GF-D8 (cell line): ENCODE data around the gene IFITM10.

Experiments used
- DNase-seq: peaks from one replicate; lab custom pipeline; 2025; lab: John Stamatoyannopoulos, UW

IFITM10 gene

DNA sequence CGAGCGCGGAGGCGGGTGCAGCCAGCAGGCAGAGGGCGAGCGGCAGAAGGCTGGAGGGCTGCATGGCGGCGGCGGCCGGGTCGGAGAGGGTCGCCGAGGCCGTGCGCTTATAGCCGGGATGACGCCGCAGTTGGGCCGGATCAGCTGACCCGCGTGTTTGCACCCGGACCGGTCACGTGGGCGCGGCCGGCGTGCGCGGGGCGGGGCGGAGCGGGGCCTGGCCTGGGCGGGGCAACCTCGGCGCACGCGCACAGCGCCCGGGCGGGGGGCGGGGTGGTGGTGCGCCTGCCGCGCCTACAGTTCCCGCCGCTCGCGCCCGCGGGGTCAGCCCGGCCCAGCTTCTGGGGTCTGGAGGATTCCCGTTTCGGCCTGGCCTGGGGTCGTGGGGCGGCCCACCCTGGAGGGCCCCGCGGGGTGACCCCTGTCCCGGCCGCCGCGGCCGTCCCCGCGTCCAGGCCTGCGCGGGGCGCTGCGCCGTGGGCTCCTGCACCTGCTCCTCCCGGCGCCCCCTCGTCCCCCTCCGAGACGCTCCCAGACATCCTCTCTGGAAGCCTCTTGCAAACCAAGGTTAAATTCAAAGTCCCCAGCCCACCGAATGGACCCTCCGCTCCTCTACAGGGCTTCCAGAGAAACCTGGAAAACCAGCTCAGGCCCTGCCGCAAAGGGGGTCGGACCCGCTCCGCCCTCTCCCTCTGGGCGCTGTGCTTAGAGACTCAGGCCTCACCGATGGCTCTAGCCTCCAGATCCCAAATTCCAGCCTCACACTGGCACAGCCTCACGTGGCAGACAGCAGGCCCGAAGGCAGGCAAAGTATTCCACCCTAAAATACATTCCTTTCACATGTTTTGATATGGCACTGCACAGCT, 13.6 kb upstream of the IFITM10 start, which contains the start of gene CTSD:
Gene CTSD, minus strand, starts transcription at position 132 of the 866 bp plus-strand sequence. Its CDS starts 68 bp downstream, at position 64.
- DNase-seq, result peak; percentile 2

DNA sequence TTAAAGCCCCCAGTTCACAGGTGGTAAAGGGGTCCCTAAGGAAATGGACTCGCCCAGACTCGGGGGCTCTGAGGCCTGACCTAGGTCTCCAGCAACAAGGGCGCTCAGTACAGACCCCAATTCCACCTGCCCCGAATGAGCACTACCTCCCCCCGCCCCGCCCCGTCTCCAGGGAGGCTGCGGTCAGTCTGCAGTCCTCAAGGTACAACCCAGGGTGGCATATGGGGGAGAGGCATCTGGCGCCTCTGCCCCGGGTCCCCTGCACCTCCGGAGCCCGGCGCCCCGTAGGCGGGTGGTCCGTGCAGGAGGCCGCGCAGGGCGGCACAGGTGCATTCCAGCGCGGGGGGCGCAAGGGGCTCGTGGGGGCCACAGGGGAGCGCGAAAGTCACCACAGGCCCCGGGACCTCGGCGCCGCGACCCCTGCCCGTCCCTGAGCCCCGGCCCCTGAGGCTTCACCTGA, 13.0 kb upstream of the IFITM10 start:
- DNase-seq, result no peak

GRCh38 chr11:1762537-1763302, 12.3 kb upstream of the IFITM10 start:
- DNase-seq, result peak; percentile 17

GRCh38 chr11:1761857-1762536, 11.6 kb upstream of the IFITM10 start:
- no peak for DNase-seq

GRCh38 chr11:1761110-1761856, 10.9 kb upstream of the IFITM10 start:
- no peak for DNase-seq

DNA sequence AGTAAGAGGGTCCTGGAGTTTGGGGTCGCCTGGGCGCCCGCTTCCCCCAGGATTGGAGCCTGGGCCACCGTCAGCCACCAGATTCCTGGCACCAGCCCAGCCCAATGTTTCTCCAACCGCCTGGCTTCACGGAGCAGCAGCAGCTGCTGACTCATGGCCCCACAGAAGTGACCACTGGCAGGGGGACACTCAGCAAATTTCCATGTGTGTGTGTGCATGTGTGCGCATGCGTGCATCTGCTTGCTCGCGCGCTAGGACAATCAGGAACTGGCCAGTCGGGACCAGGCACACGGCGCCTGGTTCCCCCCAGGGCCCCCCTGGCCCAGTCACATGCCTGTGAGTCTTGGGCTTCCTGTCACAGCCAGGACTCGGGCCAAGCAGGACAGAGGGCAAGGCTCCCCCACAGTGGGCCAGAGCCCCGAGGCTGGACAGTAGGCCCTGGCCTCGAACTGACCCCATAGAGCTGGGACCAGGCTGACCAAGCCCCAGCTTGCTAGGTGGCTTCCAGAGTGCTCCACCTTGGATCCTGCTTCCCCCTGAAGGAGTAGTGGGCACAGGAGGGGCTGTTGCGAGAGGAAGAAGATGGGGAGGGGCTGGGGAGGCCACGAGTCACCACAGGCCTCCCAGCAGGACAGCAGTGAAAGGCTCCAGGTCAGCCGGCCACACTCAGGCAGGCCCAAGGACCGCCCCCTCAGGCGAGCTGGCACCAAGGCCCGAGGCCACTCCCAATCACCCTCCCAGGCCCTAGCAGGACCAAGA, 10.1 kb upstream of the IFITM10 start:
- no peak for DNase-seq

GRCh38 chr11:1759851-1760220, 9.4 kb upstream of the IFITM10 start:
- no peak for DNase-seq

DNA sequence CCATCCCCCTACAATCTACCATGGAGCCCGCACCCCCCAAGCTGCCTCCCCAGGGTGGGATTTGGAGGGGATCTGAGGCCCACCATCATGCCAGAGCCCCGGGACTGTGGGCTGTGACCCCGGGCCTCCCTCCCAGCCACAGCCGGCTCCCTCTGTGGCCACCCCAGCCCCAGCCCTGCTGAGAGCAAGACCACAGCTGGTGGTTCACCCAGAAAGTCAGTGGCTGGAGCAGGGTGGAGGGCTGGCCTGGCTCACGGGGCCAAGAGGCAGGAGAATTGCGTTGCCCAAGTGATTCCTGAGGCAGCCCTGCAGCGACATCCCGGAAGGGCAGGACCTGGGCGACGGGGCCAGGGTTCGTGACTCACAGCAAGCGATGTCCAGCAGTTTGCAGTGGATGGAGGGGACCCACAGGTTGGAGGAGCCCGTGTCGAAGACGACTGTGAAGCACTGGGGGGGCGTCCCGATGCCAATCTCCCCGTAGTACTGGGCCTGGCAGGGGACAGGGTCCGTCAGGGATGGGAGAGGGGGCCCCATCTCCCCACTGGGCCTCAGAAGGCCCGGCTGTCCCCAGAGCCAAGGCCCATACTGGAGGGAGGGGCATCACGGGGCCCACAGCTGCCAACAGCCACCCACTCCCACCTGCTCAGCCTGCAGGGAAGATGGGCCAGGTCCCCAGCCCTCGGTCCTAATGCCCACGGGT, 8.9 kb upstream of the IFITM10 start:
- DNase-seq, result no peak

DNA sequence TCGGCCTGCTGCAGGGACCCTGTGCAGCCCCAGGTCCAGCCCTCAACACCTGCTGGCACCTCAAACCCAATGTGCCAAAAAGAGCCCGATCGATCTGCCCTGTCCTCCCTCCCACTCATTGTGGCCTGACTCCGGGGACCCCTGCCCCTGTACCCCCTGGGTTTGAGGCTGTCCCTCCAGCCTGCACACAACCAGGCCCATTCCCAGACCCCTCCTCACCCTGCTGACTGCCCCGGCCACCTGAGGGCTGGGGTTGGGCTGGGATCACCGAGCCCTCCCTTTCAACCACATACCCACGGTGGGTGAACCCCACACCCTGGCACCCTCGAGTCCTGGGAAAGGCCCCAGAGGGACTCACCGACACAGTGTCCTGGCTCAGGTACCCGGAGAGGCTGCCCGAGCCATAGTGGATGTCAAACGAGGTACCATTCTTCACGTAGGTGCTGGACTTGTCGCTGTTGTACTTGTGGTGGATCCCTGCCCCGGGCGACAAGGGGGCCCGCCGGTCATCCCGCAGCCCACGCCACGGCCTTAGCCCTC, 8.3 kb upstream of the IFITM10 start:
- no peak for DNase-seq

DNA sequence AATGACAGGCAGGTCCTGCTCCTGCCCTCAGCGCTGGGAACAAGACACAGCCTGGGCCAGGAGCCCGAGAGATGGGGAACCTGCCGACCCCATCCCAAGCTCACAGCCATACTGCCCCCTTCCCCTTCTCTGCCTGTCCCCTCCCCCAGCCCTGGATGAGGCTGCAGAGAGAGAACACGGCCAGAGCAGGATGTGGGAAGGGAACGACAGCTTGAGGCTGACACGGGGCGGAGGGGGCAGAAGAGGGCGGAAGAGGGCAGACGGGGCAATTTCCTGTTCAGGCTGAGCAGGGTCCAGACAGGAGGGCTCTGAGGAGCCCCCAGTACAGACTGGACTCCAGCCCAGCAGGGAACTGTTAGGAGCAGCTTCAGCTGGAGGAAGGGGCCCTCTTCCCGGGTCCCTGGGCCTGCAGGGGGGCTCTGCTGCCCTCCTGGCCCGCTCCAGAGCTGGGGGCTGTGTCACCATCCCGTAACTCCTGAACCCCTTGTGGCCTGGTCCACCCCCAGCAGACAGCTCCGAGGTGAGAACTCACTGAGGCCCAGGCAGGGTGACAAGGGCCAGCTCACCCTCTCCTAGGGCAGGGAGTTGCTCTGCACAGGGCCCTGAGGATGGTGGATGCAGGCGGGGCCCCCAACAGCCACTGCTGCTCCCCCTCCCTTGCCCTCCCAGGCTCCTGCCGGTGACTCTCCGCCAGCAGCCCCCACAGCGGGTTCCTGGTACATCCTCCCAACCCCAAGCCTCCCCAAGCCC, 7.6 kb upstream of the IFITM10 start:
- peak; percentile 17 for DNase-seq

DNA sequence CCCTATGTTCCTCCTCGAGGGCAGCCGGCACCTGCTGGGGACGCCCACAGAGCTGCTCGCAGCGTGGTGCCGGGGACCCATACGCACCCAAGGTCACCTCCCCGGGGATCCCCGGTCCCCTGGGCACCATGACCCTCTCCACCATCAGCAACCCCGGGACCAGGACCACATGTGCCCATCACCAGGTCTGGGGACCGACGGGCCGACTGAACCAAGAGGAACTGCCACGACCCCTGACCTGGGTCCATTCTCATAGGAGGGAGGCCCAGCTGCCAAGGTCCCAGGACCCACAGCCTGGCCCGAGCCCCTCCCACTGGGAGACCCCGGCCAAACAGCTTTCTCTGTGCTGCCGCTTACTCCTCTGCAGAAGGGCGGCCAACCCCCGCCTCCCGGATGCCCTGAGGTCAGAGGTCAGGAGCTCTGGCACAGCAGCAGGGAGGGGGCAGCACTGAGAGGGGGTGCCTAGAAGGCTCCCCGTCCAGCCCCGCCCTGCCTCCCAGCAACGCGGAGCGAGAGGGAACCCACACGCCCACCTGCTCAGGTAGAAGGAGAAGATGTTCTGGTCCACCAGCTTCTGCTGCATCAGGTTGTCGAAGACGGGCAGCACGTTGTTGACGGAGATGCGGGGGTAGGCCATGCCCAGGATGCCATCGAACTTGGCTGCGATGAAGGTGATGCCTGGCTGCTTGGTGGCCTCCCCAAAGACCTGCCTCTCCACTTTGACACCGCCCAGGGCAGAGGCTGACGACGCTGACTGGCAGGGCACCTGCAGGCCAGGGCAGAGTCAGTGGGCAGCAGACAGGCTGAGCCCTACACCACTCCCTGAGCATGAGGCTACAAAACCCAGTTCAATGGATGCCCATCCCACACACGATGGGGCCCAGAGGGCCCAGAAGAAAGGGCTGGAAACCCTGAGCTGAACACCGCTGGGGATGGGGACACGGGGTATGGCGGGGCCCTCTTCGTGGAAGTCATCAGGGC, 6.7 kb upstream of the IFITM10 start:
- no peak for DNase-seq

- DNase-seq, result no peak
These were observed 5.5 kb upstream of the IFITM10 start for GRCh38 chr11:1755692-1756561.

GRCh38 chr11:1755344-1755691, 4.9 kb upstream of the IFITM10 start:
- DNase-seq, result no peak

GRCh38 chr11:1754376-1755150, 4.2 kb upstream of the IFITM10 start:
- DNase-seq, result no peak

- DNase-seq, result no peak
These were observed 3.5 kb upstream of the IFITM10 start for GRCh38 chr11:1753929-1754305.

DNA sequence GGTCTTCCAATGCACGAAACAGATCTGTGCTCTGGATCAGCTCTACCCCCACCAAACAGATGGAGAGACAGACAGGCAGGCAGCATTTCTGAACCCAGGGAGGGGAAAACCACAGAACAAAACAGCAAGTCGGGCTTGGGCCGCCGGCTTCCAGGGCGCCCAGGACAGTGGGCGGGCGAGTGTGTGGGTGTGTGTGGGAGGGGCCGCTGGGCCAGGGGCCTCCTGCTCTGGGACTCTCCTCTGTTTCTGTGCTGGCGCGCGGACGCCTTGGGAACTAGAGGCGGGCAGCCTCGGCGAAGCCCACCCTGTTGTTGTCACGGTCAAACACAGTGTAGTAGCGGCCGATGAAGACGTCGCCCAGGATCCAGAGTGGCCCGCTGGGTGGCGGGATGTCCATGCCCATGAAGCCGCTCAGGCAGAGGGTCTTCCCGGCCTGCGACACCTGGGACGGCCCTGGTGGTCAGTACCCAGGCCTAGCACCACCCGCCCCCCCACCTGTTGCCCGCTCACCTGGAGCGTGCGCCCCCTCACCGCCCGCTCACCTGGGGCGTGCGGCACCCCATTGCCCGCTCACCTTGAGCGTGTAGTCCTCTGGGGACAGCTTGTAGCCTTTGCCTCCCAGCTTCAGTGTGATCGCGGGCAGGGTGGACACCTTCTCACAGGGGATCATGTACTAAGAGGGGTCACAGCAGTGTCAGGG, 3.0 kb upstream of the IFITM10 start:
- DNase-seq, result no peak
